Loucy (cell line): Measurements from ENCODE around the gene SPTBN2.

ENCODE experiments used
- H2AFZ ChIP-seq: fragments of 200-600 bp; sonication (generic); 2 replicates; pipeline ENCODE4 v1.6.0; 2016; ENCODE audit warnings: antibody characterized with exemption, mild to moderate bottlenecking, low read length, moderate library complexity
- H3F3A ChIP-seq: fragments of 200-600 bp; 2 replicates; pipeline ENCODE4 v1.6.0; 2016; ENCODE audit warnings: antibody characterized with exemption, low read depth, mild to moderate bottlenecking
- H3K27me3 ChIP-seq: fragments of 200-600 bp; sonication (generic); 2 replicates; pipeline ENCODE4 v1.6.1; 2014; ENCODE audit warnings: low read length, mild to moderate bottlenecking; ENCODE audit not compliant: insufficient read depth, poor library complexity, severe bottlenecking
- H3K36me3 ChIP-seq: fragments of 200-600 bp; sonication (generic); 2 replicates; pipeline ENCODE4 v1.6.1; 2016; ENCODE audit warnings: low read length; ENCODE audit not compliant: insufficient read depth
- H3K4me1 ChIP-seq: fragments of 200-600 bp; sonication (generic); 2 replicates; pipeline ENCODE4 v1.5.1; 2014; ENCODE audit warnings: low read length, mild to moderate bottlenecking; ENCODE audit not compliant: insufficient read depth, poor library complexity, severe bottlenecking
- H3K4me2 ChIP-seq: fragments of 200-600 bp; sonication (generic); 2 replicates; pipeline ENCODE4 v1.6.0; 2014; ENCODE audit warnings: antibody characterized with exemption, low read length, low read depth, mild to moderate bottlenecking; ENCODE audit not compliant: poor library complexity, severe bottlenecking
- H3K4me3 ChIP-seq: fragments of 200-600 bp; sonication (generic); 2 replicates; pipeline ENCODE4 v1.5.1; 2014; ENCODE audit warnings: low read length, mild to moderate bottlenecking, mixed read lengths; ENCODE audit not compliant: poor library complexity, severe bottlenecking
- H3K79me2 ChIP-seq: fragments of 200-600 bp; sonication (generic); 2 replicates; pipeline ENCODE4 v1.6.1; 2014; ENCODE audit warnings: low read length; ENCODE audit not compliant: insufficient read depth
- H3K9ac ChIP-seq: fragments of 200-600 bp; sonication (generic); 2 replicates; pipeline ENCODE4 v1.6.0; 2014; ENCODE audit warnings: mild to moderate bottlenecking, low read depth, low read length, moderate library complexity; ENCODE audit not compliant: poor library complexity, severe bottlenecking
- H3K9me2 ChIP-seq: fragments of 200-600 bp; sonication (generic); replicated peaks from 2 replicates; pipeline ENCODE4 v1.6.1; 2016; ENCODE audit warnings: low read depth, low read length, mixed read lengths
- H3K9me3 ChIP-seq: fragments of 200-600 bp; sonication (generic); 2 replicates; pipeline ENCODE4 v1.6.1; 2014; ENCODE audit warnings: mild to moderate bottlenecking, antibody characterized with exemption, low read length, low read depth; ENCODE audit not compliant: insufficient read depth
- H4K20me1 ChIP-seq: fragments of 200-600 bp; sonication (generic); 2 replicates; pipeline ENCODE4 v1.6.0; 2014; ENCODE audit warnings: antibody characterized with exemption, low read length, mild to moderate bottlenecking; ENCODE audit not compliant: insufficient read depth, poor library complexity, severe bottlenecking
- CTCF ChIP-seq: fragments of 200-600 bp; sonication (generic); conservative IDR thresholded peaks from 2 replicates; pipeline ENCODE4 v1.5.1; 2014; ENCODE audit warnings: mild to moderate bottlenecking, antibody characterized with exemption, low read length
- EZH2phosphoT487 ChIP-seq: fragments of 200-600 bp; IDR thresholded peaks from 2 replicates; pipeline ENCODE4 v1.6.1; 2018; ENCODE audit warnings: antibody characterized with exemption, mild to moderate bottlenecking, moderate library complexity, borderline replicate concordance

The SPTBN2 gene

GRCh38 chr11:66686100-66686785 is 42.8 kb downstream of the SPTBN2 start:
- TF ChIP-seq CTCF (no peak), EZH2phosphoT487 (no peak)
- Histone ChIP-seq H4K20me1 (no peaks in the 10 kb centered on the region), H3F3A (no peaks in the 10 kb centered on the region), H3K4me3 (no peak overlapping the region), H3K4me2 (no peak overlapping the region), H3K27me3 (no peaks in the 10 kb centered on the region), H3K36me3 (no peaks in the 10 kb centered on the region; the same call in 1 of the 2 replicates), H3K9ac (no peak overlapping the region), H2AFZ (no peak overlapping the region), H3K4me1 (no peaks in the 10 kb centered on the region), H3K9me3 (no peaks in the 10 kb centered on the region), H3K79me2 (no peaks in the 10 kb centered on the region), H3K9me2 (no peaks in the 10 kb centered on the region)

- Histone ChIP-seq H3K4me3 (no peak overlapping the region), H3F3A (no peaks in the 10 kb centered on the region), H3K9me3 (no peaks in the 10 kb centered on the region), H3K4me2 (no peak overlapping the region), H3K27me3 (no peaks in the 10 kb centered on the region), H3K9me2 (no peaks in the 10 kb centered on the region), H3K4me1 (no peaks in the 10 kb centered on the region), H4K20me1 (no peaks in the 10 kb centered on the region), H3K9ac (no peak overlapping the region), H3K36me3 (no peaks in the 10 kb centered on the region), H2AFZ (no peak overlapping the region), H3K79me2 (no peaks in the 10 kb centered on the region)
- TF ChIP-seq CTCF (no peak), EZH2phosphoT487 (no peak)
Observed at GRCh38 chr11:66685276-66686099, 43.5 kb downstream of the SPTBN2 start.

GRCh38 chr11:66684635-66685034 is 44.4 kb downstream of the SPTBN2 start:
- H3K4me3 ChIP-seq = no peak overlapping the region
- H3K9ac ChIP-seq = no peak overlapping the region
- no peak overlapping the region for H2AFZ ChIP-seq
- H3K36me3 ChIP-seq = no peaks in the 10 kb centered on the region
- H4K20me1 ChIP-seq = no peaks in the 10 kb centered on the region
- H3F3A ChIP-seq = no peaks in the 10 kb centered on the region
- H3K4me2 ChIP-seq = no peak overlapping the region
- no peaks in the 10 kb centered on the region for H3K9me2 ChIP-seq
- H3K79me2 ChIP-seq = no peaks in the 10 kb centered on the region
- no peak for TF ChIP-seq EZH2phosphoT487
- TF ChIP-seq CTCF = no peak
- H3K9me3 ChIP-seq = no peaks in the 10 kb centered on the region
- no peaks in the 10 kb centered on the region for H3K27me3 ChIP-seq
- H3K4me1 ChIP-seq = no peaks in the 10 kb centered on the region
